ENCODE measurements around the gene GNL2. TPM values are rescaled to one million over a fixed set of nuclear protein-coding genes. Genes with fewer than 3 reads are reported as not detected.

The GNL2 gene
- total RNA-seq, 2 experiments from 2014 or later = 43.4 to 44.5 TPM

DNA sequence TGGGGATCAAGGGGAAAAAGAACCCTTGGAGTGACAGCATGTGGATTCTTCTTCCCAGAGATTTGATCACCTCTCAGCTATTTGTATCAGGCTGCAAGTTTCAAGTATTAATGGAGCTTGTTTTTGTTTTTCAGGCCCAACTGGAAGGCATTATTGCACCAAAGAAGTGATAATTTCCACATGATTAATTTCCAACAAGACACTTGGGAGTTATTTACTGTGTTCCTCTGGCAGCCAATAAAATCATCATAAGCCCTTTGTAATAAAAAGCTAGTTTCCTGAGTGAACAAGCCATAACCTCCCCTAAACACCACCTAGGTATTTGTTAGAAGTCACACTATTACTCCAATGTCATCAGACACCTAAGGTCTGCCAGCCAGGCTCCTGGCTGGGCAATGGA is 30.8 kb downstream of the GNL2 start:
- ChIA-PET CTCF (no interaction called here), POLR2A (interaction anchor here (1.2 kb wide), 1 partner anchor 124 kb away, joined by 3 read pairs; no protein-coding TSS in a partner anchor)
- no peak for ATAC-seq (ENCODE audit: poor library complexity)
- H3K36me3 ChIP-seq (ENCODE audit: insufficient read depth, low read length) = peaks cover 52% of the 10 kb centered on the region
- no peaks in the 10 kb centered on the region for H3K27me3 ChIP-seq (ENCODE audit: control insufficient read depth in 1 of 2, insufficient read depth in 2 of 2, low read length in 2 of 2)
- Mint-ChIP-seq H3K27me3 (no peaks in the 10 kb centered on the region), H3K27ac (no peak overlapping the region), H3K4me3 (no peak overlapping the region), H3K9me3 (no peaks in the 10 kb centered on the region), H3K4me1 (ENCODE audit: low read depth) (no peaks in the 10 kb centered on the region), H3K36me3 (ENCODE audit: low read depth) (peaks cover 56% of the 10 kb centered on the region)
- DNase-seq = no peak
- TF ChIP-seq, protein P1, sequence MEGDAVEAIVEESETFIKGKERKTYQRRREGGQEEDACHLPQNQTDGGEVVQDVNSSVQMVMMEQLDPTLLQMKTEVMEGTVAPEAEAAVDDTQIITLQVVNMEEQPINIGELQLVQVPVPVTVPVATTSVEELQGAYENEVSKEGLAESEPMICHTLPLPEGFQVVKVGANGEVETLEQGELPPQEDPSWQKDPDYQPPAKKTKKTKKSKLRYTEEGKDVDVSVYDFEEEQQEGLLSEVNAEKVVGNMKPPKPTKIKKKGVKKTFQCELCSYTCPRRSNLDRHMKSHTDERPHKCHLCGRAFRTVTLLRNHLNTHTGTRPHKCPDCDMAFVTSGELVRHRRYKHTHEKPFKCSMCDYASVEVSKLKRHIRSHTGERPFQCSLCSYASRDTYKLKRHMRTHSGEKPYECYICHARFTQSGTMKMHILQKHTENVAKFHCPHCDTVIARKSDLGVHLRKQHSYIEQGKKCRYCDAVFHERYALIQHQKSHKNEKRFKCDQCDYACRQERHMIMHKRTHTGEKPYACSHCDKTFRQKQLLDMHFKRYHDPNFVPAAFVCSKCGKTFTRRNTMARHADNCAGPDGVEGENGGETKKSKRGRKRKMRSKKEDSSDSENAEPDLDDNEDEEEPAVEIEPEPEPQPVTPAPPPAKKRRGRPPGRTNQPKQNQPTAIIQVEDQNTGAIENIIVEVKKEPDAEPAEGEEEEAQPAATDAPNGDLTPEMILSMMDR (IDR thresholded peaks at IDR 0.05) = no peak
- intact Hi-C loops (cut with DNase I, micrococcal nuclease) = no loop called here
- H3K9me3 ChIP-seq (ENCODE audit: control insufficient read depth in 1 of 2, insufficient read depth in 1 of 2, low read length in 2 of 2) = no peaks in the 10 kb centered on the region
- no peaks in the 10 kb centered on the region for H3K4me1 ChIP-seq (ENCODE audit: insufficient read depth, low read length)
- H3K4me3 ChIP-seq (ENCODE audit: low read length) = no peak overlapping the region
- no peak overlapping the region for H3K27ac ChIP-seq (ENCODE audit: low read depth in 1 of 2, low read length in 2 of 2)

DNA sequence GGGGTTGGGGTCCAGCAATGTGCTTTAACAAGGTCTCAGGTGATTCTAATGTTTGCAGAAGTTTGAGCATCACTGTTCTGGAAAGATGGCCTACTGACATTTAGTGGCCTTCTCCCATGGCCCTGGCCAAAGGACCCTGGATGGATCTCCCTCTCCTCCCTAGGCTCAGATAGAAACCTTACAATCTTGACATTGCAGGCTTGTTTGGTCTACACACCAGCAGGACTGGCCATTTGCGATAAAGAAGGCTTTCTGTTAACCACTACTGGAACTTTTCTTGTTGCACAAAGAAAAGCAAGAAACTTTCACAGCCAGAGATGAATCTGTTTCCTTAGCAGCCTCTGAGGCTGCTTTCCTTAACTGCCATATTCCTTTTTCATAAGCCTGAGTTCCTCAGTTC is 32.8 kb downstream of the GNL2 start:
- H3K4me3 ChIP-seq (ENCODE audit: low read length) = no peak overlapping the region
- H3K9me3 Mint-ChIP-seq = no peaks in the 10 kb centered on the region
- ChIA-PET CTCF (no interaction called here), POLR2A (no interaction called here)
- H3K4me1 Mint-ChIP-seq (ENCODE audit: low read depth) = no peaks in the 10 kb centered on the region
- no peaks in the 10 kb centered on the region for H3K27me3 ChIP-seq (ENCODE audit: control insufficient read depth in 1 of 2, insufficient read depth in 2 of 2, low read length in 2 of 2)
- no peak for DNase-seq
- TF ChIP-seq, protein P1 (IDR thresholded peaks at IDR 0.05) = no peak
- H3K9me3 ChIP-seq (ENCODE audit: control insufficient read depth in 1 of 2, insufficient read depth in 1 of 2, low read length in 2 of 2) = no peaks in the 10 kb centered on the region
- ATAC-seq (ENCODE audit: poor library complexity) = no peak
- peaks cover 37% of the 10 kb centered on the region for H3K36me3 Mint-ChIP-seq (ENCODE audit: low read depth)
- peaks cover 33% of the 10 kb centered on the region for H3K36me3 ChIP-seq (ENCODE audit: insufficient read depth, low read length)
- H3K27ac Mint-ChIP-seq = no peak overlapping the region
- no peaks in the 10 kb centered on the region for H3K4me1 ChIP-seq (ENCODE audit: insufficient read depth, low read length)
- peaks cover 3% of the 10 kb centered on the region for H3K27me3 Mint-ChIP-seq
- no peak overlapping the region for H3K4me3 Mint-ChIP-seq
- intact Hi-C loops (cut with DNase I, micrococcal nuclease) = loop anchor here in 1 of 2 experiments (1.0 kb wide), 1 partner anchor 119 kb away; no protein-coding TSS in a partner anchor
- H3K27ac ChIP-seq (ENCODE audit: low read depth in 1 of 2, low read length in 2 of 2) = no peak overlapping the region

DNA sequence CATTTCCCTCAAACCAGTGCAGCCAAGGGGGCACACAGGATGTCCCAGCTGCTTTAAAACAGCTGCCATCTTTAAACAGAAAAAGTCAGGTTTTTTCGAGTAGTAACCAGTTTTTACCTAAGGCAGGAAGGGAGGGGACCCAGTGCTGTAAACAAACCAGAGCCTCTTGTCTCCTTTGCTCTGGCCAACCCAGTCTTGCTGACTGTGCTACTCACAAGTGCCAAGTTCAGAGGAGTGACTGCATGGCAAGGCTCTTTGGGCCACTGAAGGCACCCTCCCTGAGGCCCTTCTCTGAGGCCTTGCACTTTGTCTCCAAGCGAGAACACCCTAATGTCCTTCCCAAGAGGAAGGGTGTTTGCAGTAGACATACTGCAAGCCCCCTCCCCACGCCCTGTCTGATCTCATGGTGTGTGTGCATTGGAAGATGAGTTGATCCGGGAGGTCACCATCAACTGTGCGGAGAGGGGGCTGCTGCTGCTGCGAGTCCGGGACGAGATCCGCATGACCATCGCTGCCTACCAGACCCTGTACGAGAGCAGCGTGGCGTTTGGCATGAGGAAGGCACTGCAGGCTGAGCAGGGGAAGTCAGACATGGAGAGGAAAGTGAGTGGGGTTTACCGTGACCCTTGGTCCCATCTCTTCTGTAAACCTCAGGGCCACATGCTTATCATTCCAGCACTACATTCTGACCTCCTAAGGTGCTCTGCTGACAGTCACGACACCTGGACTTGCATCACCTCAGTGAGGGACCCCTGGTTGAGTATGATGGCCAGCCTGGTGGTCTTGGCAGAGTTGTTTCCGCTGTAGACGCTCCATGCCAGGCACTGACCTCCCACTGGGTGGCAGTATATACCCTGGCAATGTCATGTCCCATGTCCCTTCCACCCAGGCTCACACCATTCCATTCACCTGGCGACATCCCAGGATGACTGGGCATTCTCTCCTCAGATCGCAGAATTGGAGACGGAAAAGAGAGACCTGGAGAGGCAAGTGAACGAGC is 34.3 kb downstream of the GNL2 start:
- H3K27me3 Mint-ChIP-seq = peaks cover 4% of the 10 kb centered on the region
- no peak overlapping the region for H3K27ac Mint-ChIP-seq
- no peaks in the 10 kb centered on the region for H3K9me3 Mint-ChIP-seq
- peaks cover 21% of the 10 kb centered on the region for H3K36me3 Mint-ChIP-seq (ENCODE audit: low read depth)
- intact Hi-C loops (cut with DNase I, micrococcal nuclease) = loop anchor here in 1 of 2 experiments (1.0 kb wide), 1 partner anchor 121 kb away; no protein-coding TSS in a partner anchor
- H3K36me3 ChIP-seq (ENCODE audit: insufficient read depth, low read length) = peaks cover 18% of the 10 kb centered on the region
- H3K4me1 Mint-ChIP-seq (ENCODE audit: low read depth) = no peaks in the 10 kb centered on the region
- TF ChIP-seq, protein P1 (IDR thresholded peaks at IDR 0.05) = peak; percentile 58
- H3K27ac ChIP-seq (ENCODE audit: low read depth in 1 of 2, low read length in 2 of 2) = no peak overlapping the region
- POLR2A ChIA-PET = no interaction called here
- H3K9me3 ChIP-seq (ENCODE audit: control insufficient read depth in 1 of 2, insufficient read depth in 1 of 2, low read length in 2 of 2) = no peaks in the 10 kb centered on the region
- H3K27me3 ChIP-seq (ENCODE audit: control insufficient read depth in 1 of 2, insufficient read depth in 2 of 2, low read length in 2 of 2) = no peaks in the 10 kb centered on the region
- no peaks in the 10 kb centered on the region for H3K4me1 ChIP-seq (ENCODE audit: insufficient read depth, low read length)
- no peak overlapping the region for H3K4me3 Mint-ChIP-seq
- DNase-seq = peak in 10 of 14 experiments; percentile 5 to 58 (median 24)
- ATAC-seq (ENCODE audit: poor library complexity) = peak; percentile 62
- H3K4me3 ChIP-seq (ENCODE audit: low read length) = no peak overlapping the region
- CTCF ChIA-PET = interaction anchor here (0.8 kb wide), 1 partner anchor 41 kb away, joined by 3 read pairs; no protein-coding TSS in a partner anchor
